ENCODE measurements around the gene DOK7.

Gene DOK7

GRCh38 chr4:3492741-3493719, 29.9 kb downstream of the DOK7 start:
- no peak for DNase-seq

DNA sequence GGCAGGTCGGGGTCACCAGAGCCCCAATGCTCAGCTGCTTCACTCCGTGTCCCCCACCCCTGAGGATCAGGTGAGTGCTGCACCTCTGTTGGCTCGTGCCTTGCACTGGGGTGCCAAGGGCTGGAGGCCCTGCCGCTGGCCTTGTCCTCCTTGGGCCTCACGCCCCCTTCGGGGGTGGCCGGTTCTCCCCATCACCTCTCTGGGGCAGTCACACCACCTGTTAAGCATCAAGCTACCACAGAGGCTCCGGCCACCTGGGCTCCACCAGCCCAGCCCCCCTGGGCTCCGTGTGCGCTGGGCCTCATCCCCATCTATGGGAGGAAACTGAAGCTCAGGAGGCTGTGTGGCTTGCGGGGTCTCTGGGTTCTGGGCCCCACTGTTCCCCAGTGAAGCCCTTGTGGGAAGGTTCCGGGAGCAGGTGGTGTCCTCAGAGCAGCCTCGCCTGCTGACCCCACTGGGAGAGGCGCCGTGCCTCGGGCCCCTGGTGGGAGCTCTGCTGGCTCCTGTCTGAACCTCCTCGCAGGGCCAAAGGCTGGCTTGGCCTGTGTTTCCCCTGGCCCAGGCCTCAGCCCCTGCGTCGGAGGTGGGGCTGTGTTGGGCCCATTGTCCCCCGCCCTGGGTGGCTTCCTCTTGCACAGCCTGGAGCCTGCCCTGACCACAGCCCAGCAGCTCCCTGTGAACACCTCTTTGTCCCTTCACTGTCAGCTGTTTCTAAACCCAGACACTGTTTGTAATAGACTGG, 30.8 kb downstream of the DOK7 start:
- no peak for DNase-seq

DNA sequence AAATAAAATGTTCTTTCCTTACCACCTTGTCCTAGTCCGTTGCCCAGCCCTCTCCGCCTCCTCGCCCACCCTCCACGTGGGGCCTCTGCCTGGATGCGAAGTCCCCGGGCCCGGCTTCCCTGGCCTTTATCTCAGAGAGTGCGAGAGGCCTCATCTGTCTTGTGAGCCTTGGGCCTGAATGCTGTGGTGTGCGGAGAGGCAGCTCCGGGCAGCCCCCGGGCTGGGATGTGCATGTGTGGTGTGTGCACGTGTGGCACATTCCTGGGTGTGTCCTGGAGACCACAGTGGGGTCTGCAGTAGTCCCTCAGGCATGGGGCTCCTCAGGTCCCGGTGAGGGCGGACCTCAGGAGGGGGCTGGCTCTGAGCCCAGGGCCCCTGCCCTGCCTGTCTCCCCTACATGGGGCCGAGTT, 31.4 kb downstream of the DOK7 start:
- no peak for DNase-seq

GRCh38 chr4:3495204-3495975, 32.3 kb downstream of the DOK7 start:
- no peak for DNase-seq

GRCh38 chr4:3496021-3496420, 32.9 kb downstream of the DOK7 start:
- no peak for DNase-seq

DNA sequence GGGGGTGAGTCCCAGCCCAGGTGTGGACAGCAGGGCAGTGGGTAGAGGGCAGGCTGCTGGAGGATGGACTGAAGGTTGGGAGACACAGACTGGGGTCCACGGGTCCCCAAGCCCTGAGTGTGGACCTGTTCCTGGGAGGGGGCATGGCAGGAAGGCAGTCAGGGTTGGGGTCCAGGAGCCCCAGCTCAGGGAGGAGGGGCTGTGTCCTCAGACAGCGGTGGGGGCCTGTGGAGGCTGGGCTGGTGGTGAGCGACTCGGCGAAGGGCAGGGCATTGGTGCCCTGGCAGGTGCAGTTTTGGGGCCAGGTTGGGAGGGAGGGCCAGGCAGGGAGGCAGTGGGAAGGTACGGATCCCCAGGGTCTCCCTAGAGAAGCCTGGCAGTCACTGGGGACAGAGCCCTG, 34.0 kb downstream of the DOK7 start:
- DNase-seq = no peak

GRCh38 chr4:3497523-3498389, 34.6 kb downstream of the DOK7 start:
- no peak for DNase-seq

- DNase-seq = no peak
Observed at GRCh38 chr4:3498407-3498806, 35.3 kb downstream of the DOK7 start.

DNA sequence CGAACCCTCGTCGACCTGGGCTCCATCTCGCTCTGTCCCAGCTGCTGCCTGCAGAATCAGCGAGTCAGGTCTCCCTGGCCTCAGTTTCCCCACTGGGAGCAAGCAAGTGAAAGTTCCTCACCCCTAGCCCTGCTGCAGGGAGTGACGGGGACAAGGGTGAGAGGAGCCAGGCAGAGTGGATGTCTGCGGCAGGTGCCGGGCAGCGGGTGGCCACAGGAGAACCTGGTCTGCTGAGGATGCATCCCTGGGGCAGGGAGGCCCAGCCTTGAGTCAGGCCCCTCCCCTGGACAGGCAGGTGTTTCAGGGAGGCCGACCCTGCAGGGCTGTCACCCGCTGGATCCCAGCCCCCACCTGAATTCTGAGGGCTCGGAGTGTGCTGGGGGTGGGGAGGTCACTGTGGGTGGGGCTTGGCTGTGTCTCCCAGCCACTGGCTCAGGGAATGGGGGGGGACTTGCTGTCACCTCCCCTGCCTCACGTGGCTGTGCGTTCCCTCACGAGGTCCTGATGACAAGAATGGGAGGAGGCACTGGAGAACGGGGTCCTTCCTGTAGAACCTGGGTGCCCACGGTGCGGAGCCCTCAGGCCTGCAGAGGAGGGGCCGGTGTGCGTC, 35.9 kb downstream of the DOK7 start:
- no peak for DNase-seq

DNA sequence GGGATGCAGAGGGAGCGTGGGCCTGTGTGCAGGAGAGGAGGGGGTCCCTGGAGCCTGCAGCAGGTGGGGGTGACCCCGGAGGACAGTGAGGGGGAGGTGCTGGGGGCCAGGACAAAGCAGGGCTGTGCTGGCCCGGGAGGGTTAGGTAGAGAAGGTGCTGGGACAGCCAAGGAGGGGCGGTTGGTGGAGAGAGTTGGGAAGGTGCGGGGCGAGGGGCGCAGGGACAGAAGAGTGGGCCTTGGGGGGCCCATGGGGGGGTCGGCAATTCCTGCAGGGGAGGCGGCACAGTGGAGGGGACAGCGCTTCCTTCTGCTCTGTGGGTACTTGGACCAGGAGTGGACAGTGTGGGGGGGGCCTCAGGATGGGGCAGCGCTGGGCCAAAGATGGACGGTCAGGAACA, 36.6 kb downstream of the DOK7 start:
- DNase-seq = no peak

- no peak for DNase-seq
Observed at GRCh38 chr4:3500111-3500510, 37.0 kb downstream of the DOK7 start.

DNA sequence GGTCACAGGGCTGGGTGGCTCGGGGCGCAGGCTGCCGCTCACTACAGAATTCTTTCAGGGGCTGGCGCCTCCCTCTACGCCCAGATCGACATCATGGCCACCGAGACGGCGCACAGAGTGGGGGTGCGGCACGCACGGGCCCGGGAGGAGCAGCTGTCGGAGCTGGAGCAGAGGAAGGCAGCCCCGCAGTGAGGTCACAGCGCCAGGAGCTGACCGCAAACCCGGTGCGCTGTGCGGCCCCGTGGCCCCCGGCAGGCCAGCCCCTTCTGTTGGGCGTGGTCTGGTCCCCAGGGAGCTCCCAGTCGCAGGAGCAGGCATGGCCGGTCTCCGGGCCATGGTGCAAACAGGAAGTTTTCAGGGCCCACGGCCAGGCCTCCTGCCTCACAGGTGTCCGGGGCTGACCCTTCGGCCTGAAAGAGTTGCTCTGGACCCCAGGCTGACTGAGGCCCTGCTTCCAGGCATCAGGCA, 37.6 kb downstream of the DOK7 start:
- DNase-seq = no peak

- no peak for DNase-seq
Observed at GRCh38 chr4:3501126-3501824, 38.2 kb downstream of the DOK7 start.

GRCh38 chr4:3501825-3502425, 38.8 kb downstream of the DOK7 start:
- DNase-seq = no peak

DNA sequence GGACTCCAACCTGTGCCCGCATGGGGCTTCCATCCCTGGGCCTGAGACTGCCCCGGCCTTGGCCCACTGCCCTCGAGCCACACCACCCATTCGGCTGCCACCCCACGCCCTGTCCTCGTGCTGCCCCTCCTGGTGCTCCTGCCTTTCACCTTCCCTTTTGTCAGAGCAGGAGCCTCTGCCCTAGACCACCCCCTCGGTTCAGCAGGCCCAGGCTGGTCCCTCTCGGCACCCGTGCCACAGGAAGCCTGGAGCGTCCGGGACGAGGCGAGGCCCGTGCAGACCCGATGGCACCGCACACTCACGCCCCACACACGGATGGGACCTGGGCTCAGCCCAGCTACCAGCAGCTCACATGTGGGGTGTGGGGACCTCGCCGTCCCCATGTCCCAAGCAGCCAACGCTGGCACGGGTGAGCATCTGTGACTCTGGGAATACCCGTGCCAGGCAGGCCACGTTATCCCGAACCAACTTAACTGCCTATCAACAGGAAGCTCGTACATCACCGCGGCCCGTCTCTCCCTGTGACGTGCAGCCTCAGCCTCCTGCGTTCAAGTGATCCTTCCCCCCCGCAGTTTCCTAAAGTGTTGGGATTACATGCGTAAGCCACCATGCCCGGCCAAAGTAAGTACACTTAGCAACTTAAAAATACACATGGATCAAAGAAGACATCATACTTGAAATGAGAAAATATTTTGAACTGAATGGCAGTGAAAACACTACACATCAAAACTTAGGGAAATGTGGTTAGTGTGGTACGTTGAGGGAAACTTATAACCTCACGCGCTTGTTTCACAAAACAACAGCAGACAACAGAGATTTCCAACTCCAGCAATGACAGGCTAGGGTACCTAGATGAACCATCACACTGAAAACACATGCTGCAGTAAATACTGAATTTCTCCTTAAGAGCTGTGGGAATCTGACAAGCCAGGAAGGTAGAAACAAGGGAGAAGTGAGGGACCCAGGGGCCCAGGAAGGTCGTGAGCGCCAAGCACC, 40.1 kb downstream of the DOK7 start:
- DNase-seq = no peak

- DNase-seq = no peak
Observed at GRCh38 chr4:3505231-3505630, 42.1 kb downstream of the DOK7 start.

- no peak for DNase-seq
Observed at GRCh38 chr4:3508542-3508941, 45.4 kb downstream of the DOK7 start.

DNA sequence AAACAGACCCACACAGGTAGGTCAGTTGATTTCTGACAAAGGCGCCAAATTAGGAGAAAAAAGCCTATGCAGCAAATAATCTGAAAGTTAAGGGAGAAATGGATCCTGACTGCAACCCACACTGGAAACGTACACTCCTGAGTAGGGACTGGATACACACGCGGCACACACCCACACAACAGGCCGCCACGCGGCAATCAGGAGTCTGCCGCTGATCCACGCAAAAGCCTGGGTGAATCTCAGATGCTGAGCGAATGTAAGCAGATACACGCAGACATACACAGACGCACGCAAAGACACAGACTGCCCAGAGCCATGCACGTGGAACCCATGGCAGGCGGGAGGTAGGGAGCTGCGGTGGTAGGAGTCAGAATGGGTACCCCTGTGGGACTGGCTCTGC, 47.4 kb downstream of the DOK7 start:
- no peak for DNase-seq

DNA sequence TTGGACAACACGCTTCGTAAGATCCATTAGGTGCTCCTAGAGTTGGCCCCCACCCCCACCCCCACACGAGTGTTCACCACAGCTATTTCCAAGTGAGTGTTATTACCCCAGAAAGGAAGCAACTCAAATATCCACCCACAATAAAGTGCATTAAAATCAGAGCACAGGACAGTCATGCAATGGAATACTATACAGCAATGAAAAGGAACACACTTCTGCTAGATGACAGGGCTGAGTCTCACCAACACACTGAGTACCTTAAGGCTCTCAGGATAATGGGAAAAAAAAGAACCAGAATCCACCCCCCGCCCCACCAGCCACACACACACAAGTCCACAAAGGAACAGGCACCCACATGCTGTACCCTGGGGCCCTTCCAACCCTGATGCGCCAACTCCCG, 48.1 kb downstream of the DOK7 start:
- no peak for DNase-seq
